ENCODE results near the gene EEF2KMT. TPM values are rescaled to one million over a fixed set of nuclear protein-coding genes. Genes with fewer than 3 reads are reported as not detected.

EEF2KMT gene
- total and polyA plus RNA-seq, 2 of the 13 experiments (the other 11 are each of a cell fraction or from before 2014, with no cell fraction given) = 10.7 to 26.9 TPM

DNA sequence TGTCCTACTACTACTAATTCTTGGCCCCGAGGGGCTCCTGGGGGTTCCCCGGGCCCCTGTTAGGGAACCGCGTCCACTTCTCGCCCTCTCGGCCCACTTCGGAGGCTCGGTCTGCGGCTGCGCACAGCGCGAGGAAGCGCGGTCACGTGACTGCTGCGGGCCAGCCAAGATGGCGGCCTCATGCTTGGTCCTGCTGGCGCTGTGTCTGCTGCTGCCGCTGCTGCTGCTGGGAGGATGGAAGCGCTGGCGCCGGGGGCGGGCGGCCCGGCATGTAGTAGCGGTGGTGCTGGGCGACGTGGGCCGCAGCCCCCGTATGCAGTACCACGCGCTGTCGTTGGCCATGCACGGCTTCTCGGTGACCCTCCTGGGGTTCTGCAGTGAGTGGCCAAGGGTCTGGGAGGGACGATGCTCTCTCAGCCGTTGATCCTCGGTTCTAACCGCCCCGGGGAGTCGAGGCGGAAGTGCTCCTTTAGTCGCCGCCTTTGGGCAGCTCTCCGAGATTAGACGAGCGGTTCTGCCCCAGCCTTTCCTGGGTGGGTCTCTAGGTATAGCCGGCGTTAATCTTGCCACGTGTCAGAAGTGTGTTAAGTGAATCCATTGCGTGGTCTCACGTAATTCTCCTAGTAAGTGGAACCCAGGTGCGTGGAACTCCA is 25.8 kb downstream of the EEF2KMT start, which contains the start of gene ALG1:
TSS of gene ALG1 (plus strand) at position 163 of the 653 bp plus-strand sequence. CDS start at position 170, 7 bp downstream.
- Histone ChIP-seq H3K9ac (ENCODE audit: insufficient read depth, low read depth, low read length) (peak within 1 kb of the TSS; percentile 85), H2AFZ (ENCODE audit: low read length) (peak within 1 kb of the TSS; percentile 73), H3K27ac (ENCODE audit: extremely low read length, insufficient read depth, low read length) (peak within 1 kb of the TSS; percentile 70), H3K4me2 (ENCODE audit: low read depth, low read length) (peak within 1 kb of the TSS; percentile 95), H3K36me3 (replicated peaks in 1 of 2; ENCODE audit: control insufficient read depth in 1 of 2, insufficient read depth in 2 of 2, low read length in 2 of 2) (peaks cover 17 to 32% of the 10 kb centered on the region in 2 experiments), H3K79me2 (ENCODE audit: insufficient read depth, low read length) (peaks cover 26% of the 10 kb centered on the region), H3K4me1 (ENCODE audit: insufficient read depth, low read length) (peaks cover 23% of the 10 kb centered on the region), H4K20me1 (ENCODE audit: insufficient read depth, low read length) (no peaks in the 10 kb centered on the region), H3K4me3 (replicated peaks in 1 of 3; ENCODE audit: insufficient read depth in 1 of 3, low read depth in 2 of 3, low read length in 3 of 3) (peak within 1 kb of the TSS; percentile 79 to 89 (median 82)), H3K27me3 (ENCODE audit: control insufficient read depth in 1 of 2, insufficient read depth in 2 of 2, low read length in 2 of 2) (no peaks in the 10 kb centered on the region; a peak in 1 of 5 replicates), H3K9me3 (ENCODE audit: low read length) (no peaks in the 10 kb centered on the region)
- peak; percentile 42 for FAIRE-seq
- ATAC-seq = peak; percentile 90
- intact Hi-C loops (cut with micrococcal nuclease; ENCODE audit: unreplicated experiment) = loop anchor here (5.0 kb wide), 2 partner anchors 35 to 115 kb away; partner anchors contain the start of gene SEC14L5
- WGBS (ENCODE audit: low lambda C conversion rate) = under 1% methylated on average over 34 of the region's 53 CpGs
- DNase-seq (ENCODE audit: low spot score) = peak; percentile 83
- CTCF ChIA-PET (ENCODE audit: low intra/inter-chr PET ratio, low total read pairs) = no interaction called here
- BruUV-seq (replicated peaks) = TSS peak; percentile 68
- POLR2A ChIA-PET = interaction anchor here (0.8 to 2.2 kb wide), 13 partner anchors 13 to 165 kb away, joined by 3 to 15 read pairs (median 4); partner anchors contain the start of genes NAGPA and SEC14L5
- in situ Hi-C loops (cut with HindIII; ENCODE audit: extremely low pct_ligation_motif_present, low pct_unique_long_range_greater_than_20kb) = no loop called here
- TF ChIP-seq, protein P1, sequence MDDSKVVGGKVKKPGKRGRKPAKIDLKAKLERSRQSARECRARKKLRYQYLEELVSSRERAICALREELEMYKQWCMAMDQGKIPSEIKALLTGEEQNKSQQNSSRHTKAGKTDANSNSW (CRISPR knock-in tag; IDR thresholded peaks at IDR 0.05; ENCODE audit: borderline replicate concordance) = peak; percentile 96
- TF ChIP-seq IRF2 (CRISPR knock-in tag; IDR thresholded peaks at IDR 0.05) (peak; percentile 84), SMC3 (IDR thresholded peaks at IDR 0.05; ENCODE audit: low read length) (no peak; the same call in 1 of the 2 replicates), ZNF547 (CRISPR knock-in tag; IDR thresholded peaks at IDR 0.05) (peak; percentile 99), GZF1 (CRISPR knock-in tag; IDR thresholded peaks at IDR 0.05) (peak; percentile 97), ZNF17 (CRISPR knock-in tag; IDR thresholded peaks at IDR 0.05) (no peak), SRY (CRISPR knock-in tag; IDR thresholded peaks at IDR 0.05) (peak; percentile 96), PHF8 (CRISPR knock-in tag; IDR thresholded peaks at IDR 0.05) (peak; percentile 99), ZNF207 (IDR thresholded peaks at IDR 0.05; ENCODE audit: borderline replicate concordance) (peak; percentile 99; the same call in 1 of the 2 replicates)
- TF ChIP-seq, protein P2, sequence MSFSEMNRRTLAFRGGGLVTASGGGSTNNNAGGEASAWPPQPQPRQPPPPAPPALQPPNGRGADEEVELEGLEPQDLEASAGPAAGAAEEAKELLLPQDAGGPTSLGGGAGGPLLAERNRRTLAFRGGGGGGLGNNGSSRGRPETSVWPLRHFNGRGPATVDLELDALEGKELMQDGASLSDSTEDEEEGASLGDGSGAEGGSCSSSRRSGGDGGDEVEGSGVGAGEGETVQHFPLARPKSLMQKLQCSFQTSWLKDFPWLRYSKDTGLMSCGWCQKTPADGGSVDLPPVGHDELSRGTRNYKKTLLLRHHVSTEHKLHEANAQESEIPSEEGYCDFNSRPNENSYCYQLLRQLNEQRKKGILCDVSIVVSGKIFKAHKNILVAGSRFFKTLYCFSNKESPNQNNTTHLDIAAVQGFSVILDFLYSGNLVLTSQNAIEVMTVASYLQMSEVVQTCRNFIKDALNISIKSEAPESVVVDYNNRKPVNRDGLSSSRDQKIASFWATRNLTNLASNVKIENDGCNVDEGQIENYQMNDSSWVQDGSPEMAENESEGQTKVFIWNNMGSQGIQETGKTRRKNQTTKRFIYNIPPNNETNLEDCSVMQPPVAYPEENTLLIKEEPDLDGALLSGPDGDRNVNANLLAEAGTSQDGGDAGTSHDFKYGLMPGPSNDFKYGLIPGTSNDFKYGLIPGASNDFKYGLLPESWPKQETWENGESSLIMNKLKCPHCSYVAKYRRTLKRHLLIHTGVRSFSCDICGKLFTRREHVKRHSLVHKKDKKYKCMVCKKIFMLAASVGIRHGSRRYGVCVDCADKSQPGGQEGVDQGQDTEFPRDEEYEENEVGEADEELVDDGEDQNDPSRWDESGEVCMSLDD (CRISPR knock-in tag; IDR thresholded peaks at IDR 0.05; ENCODE audit: borderline replicate concordance) = no peak
- TF ChIP-seq, protein P3, sequence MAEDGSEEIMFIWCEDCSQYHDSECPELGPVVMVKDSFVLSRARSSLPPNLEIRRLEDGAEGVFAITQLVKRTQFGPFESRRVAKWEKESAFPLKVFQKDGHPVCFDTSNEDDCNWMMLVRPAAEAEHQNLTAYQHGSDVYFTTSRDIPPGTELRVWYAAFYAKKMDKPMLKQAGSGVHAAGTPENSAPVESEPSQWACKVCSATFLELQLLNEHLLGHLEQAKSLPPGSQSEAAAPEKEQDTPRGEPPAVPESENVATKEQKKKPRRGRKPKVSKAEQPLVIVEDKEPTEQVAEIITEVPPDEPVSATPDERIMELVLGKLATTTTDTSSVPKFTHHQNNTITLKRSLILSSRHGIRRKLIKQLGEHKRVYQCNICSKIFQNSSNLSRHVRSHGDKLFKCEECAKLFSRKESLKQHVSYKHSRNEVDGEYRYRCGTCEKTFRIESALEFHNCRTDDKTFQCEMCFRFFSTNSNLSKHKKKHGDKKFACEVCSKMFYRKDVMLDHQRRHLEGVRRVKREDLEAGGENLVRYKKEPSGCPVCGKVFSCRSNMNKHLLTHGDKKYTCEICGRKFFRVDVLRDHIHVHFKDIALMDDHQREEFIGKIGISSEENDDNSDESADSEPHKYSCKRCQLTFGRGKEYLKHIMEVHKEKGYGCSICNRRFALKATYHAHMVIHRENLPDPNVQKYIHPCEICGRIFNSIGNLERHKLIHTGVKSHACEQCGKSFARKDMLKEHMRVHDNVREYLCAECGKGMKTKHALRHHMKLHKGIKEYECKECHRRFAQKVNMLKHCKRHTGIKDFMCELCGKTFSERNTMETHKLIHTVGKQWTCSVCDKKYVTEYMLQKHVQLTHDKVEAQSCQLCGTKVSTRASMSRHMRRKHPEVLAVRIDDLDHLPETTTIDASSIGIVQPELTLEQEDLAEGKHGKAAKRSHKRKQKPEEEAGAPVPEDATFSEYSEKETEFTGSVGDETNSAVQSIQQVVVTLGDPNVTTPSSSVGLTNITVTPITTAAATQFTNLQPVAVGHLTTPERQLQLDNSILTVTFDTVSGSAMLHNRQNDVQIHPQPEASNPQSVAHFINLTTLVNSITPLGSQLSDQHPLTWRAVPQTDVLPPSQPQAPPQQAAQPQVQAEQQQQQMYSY (CRISPR knock-in tag; IDR thresholded peaks at IDR 0.05) = peak; percentile 42; the same call in 1 of the 2 replicates
- TF ChIP-seq, protein P4, sequence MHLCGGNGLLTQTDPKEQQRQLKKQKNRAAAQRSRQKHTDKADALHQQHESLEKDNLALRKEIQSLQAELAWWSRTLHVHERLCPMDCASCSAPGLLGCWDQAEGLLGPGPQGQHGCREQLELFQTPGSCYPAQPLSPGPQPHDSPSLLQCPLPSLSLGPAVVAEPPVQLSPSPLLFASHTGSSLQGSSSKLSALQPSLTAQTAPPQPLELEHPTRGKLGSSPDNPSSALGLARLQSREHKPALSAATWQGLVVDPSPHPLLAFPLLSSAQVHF (CRISPR knock-in tag; IDR thresholded peaks at IDR 0.05) = no peak
- TF ChIP-seq, protein P5, sequence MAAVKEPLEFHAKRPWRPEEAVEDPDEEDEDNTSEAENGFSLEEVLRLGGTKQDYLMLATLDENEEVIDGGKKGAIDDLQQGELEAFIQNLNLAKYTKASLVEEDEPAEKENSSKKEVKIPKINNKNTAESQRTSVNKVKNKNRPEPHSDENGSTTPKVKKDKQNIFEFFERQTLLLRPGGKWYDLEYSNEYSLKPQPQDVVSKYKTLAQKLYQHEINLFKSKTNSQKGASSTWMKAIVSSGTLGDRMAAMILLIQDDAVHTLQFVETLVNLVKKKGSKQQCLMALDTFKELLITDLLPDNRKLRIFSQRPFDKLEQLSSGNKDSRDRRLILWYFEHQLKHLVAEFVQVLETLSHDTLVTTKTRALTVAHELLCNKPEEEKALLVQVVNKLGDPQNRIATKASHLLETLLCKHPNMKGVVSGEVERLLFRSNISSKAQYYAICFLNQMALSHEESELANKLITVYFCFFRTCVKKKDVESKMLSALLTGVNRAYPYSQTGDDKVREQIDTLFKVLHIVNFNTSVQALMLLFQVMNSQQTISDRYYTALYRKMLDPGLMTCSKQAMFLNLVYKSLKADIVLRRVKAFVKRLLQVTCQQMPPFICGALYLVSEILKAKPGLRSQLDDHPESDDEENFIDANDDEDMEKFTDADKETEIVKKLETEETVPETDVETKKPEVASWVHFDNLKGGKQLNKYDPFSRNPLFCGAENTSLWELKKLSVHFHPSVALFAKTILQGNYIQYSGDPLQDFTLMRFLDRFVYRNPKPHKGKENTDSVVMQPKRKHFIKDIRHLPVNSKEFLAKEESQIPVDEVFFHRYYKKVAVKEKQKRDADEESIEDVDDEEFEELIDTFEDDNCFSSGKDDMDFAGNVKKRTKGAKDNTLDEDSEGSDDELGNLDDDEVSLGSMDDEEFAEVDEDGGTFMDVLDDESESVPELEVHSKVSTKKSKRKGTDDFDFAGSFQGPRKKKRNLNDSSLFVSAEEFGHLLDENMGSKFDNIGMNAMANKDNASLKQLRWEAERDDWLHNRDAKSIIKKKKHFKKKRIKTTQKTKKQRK (IDR thresholded peaks at IDR 0.05; ENCODE audit: low read length) = no peak
